Stimulated activated CD4-positive, alpha-beta T cell treated with anti-CD3 and anti-CD28 coated beads, Interleukin-12 subunit alpha, Interleukin-12 subunit beta, amount 100 ng/mL, for 4 hours (primary cell): ENCODE measurements around the gene SLX4IP.

Source experiments
- DNase-seq: peaks from one replicate; pipeline ENCODE4 v3.0.0-alpha.2; 2020

The SLX4IP gene

DNA sequence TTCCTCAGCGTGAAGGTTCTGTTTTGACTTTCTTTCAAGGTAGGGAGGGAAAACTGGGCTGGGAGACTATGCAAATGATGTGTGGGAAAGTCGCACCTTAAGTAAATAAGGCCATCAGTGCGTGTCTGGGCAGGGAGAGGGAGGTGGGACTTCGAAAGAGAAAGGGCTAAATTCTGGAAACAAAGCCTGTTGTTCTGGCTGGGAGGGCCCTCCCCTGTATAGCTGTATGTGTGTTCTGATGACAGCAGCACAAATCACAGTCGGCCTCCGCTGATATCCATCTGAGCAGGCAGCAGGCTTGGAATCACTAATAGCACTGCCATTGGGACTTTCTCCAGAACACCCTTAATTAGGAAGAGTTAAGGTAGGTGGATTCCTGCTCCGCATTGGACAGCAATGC is 219.5 kb downstream of the SLX4IP start:
- DNase-seq: no peak

- DNase-seq: no peak
These were observed 220.9 kb downstream of the SLX4IP start for GRCh38 chr20:10655720-10656669.

DNA sequence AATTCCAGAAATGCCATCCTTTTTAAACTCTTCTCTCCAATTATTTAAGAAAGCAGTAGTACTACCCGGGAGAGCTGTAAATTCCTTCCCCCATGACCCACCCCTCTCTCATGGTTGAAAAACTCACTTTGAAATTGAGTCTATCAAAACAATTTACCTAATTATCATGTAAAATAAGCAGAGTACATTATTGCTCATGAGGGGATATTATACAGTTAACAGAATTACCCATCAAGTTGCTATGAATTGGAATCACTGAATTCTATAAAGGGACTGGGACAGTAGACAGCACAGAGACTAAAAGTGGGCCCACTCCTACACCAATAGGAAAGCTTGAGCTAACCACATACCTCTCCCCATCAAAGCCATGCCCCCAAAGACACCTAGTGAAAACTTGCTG is 222.3 kb downstream of the SLX4IP start:
- no peak for DNase-seq

- no peak for DNase-seq
These were observed 223.1 kb downstream of the SLX4IP start for GRCh38 chr20:10658051-10658823.

GRCh38 chr20:10658876-10659632 is 223.9 kb downstream of the SLX4IP start:
- DNase-seq: no peak

- DNase-seq: no peak
These were observed 224.8 kb downstream of the SLX4IP start for GRCh38 chr20:10659651-10660601.

GRCh38 chr20:10660661-10661060 is 225.6 kb downstream of the SLX4IP start:
- no peak for DNase-seq

- no peak for DNase-seq
These were observed 226.2 kb downstream of the SLX4IP start for GRCh38 chr20:10661261-10661660.

DNA sequence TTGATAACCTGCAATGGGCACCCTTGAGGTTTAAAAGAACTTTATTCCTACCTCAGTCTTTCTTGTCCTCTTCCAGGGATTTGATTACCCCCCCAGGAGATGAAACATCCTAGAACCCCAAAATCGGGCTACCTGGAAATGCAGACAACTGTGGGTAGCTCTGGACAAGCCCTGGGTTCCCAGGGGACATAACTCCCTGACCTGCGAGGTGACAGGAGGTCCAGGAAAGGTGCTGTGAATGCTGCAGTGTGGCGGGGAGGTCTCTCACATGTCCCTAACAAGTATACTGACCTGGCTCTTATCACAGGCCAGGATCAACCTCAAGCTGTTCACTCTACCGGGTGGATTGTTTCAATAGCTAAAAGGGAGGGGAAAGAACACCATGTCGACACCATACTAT is 227.0 kb downstream of the SLX4IP start:
- DNase-seq: no peak

GRCh38 chr20:10662661-10663458 is 227.8 kb downstream of the SLX4IP start:
- no peak for DNase-seq

DNA sequence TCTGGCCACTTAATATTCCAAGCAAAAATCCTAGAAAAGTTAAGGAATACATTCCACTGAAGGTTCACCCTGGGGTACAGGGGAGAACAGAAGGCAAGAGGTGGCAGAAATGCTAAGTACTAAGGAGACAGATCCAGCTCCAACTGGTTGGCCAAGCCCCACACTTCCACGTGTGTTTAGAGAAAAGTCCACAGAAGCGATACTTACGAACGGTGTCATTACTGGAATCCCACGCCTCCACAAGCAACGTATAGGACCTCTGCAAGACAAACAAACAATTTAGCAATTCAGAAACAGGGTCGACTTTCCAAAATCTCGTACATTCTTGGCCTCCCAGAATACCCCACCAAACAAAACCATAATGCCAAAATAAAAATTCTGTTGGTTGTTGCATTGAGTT is 228.7 kb downstream of the SLX4IP start:
- no peak for DNase-seq

DNA sequence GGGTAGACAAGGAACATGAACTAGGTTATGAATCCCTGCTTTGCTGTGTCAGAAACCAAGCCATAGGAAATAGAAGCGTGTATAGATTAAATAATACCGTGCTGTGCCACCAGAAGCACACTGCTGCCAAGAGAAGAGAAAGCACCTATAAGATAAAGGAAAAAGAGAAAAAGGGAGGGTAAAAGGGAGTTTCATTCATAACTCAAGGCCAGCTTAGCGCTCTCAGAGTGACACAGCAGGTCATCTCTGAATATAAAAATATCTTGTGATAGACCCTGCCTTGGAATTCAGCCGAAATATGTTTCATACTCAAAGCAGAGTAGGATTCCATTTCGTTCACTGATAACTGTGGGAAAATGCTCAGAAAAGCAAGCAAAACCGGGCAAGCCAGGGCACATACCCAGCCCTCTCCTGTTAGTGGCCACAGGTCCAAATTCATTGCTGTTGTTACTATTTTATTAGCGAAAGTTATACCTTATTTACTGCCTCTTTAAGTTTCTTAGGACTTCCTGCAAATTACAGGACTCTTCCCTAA is 230.0 kb downstream of the SLX4IP start:
- DNase-seq: no peak

- DNase-seq: no peak
These were observed 230.7 kb downstream of the SLX4IP start for GRCh38 chr20:10665791-10666190.

DNA sequence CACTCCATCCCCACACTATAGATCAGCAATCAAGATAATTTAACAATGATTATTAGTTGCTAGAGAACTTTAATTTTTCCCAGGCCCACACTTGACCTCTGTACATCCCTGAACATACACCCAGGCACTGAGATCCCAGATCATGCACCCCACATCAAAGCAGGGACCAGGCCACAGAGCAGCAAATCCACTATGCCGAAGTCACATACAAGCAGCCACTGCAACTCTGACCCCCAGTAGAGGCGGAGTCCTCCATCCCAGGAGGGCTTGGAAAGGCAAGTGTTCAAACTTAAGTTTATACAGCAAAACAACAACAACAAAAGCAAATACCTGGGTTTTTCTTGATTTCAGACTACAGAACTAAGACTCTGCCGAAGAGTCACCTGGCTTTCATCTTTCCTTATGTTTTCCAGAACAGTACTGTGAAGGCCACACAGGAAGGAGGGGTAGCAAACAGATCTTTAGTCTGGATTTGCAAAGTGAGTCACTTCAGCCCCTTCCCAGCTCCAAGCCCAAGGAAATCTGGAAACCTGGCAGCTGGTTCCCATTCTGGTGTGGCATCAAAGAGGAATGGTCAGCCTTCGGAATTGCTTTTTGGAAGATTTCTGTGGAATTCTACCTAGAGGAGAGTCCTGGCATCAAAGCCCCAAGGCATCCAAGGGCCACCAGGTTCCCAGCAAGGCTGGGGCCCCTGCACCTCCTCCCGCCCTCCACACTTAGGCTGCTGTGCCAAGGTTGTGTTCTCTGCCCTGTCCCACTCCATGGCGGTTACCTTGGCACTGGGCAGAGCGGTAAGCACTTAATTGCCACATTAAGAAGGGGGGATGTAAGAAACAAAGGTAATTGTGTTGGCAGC is 231.3 kb downstream of the SLX4IP start:
- DNase-seq: no peak

DNA sequence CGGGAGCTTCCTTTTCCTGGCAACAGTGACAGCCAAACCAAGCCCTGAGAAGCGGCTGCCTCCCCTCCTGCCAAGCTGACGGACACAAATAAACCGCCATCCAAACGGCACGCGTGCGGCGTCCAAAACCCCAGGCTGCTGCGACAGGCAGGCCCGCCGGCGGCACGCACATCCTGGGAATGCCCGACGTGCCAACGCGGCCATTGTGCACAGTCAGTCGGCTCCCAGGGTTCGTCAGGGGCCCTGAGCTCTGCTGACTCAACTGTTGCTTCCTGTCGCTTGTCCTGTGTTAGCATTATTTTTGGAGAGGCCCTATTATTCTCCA is 231.9 kb downstream of the SLX4IP start:
- no peak for DNase-seq

DNA sequence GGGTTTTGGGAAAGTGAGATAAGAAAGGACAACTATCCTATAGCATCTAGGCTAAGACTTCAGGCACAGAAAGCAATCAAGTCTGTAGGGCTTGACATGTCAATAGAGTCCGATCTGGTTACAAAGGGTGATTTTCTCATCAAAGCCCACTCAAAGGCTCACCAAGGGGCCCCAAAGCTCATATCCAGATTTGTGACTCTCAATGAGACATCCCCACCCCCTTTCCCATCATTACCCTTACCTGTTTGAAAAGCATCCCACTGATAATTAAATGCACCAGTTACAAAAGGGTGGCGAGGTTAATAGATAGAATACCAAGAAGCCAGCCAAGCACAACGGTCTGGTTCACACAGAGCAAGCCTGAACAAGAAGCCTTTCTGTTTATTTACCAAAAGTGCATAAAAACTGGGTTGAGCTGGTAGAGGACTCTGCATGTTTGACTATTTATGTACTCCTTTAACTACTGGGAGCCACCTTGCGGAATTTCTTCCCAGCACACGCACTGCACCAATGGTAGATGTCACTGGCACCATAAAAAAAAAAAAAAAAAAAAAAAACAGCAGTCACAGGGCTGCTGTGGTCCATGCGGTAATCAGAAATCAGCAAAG is 232.6 kb downstream of the SLX4IP start:
- no peak for DNase-seq

DNA sequence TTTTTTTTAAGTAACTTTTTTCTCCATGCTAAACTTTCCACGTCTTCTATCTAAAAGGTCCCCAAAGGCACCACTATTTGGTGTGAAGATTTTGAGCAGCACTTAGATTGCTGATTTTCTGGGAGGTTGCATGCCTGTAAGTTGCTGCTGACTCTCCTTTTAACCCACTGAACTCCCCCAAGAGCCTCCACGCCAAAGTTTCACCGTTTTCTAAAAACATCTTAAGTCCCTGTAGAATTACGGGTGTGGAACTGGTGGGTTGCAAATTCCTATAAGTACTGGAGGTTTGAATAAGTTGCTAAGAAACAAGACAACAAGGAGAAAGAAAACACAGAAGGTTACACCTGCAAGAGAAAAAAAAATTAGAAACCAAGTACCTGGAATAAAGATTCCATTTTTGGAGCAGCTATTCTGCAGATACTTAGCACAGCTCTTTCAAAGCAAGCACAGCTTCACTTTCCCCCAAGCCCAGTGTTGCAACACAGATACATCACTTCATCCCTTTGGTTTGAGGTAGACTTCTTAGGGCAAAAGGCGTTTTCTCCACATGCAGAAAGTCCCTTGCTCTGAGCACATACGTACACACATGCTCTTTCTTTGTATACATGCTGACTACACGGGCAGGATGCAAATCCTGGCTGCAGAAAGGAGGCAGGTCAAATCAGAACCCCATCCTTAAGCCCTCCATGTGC is 233.7 kb downstream of the SLX4IP start:
- no peak for DNase-seq

- DNase-seq: no peak
These were observed 234.8 kb downstream of the SLX4IP start for GRCh38 chr20:10669843-10670446.
